ENCODE measurements around the gene CHPF2. TPM values are rescaled to one million over a fixed set of nuclear protein-coding genes. Genes with fewer than 3 reads are reported as not detected.

CHPF2 gene
- total and polyA plus RNA-seq, 11 donors, result 11.4 to 31.9 (median 18.3) TPM

GRCh38 chr7:151191544-151191943, 40.7 kb upstream of the CHPF2 start:
- intact Hi-C loops (cut with DNase I), result no loop called here
- DNase-seq, result no peak
- no peak for TF ChIP-seq CTCF (IDR thresholded peaks at IDR 0.05)
- TF ChIP-seq POLR2A (IDR thresholded peaks at IDR 0.05), result no peak
- WGBS, 4 donors, result 73 to 86% (median 80%) methylated on average over 8 to 12 of the region's 12 CpGs
- no peak for ATAC-seq
- H3K27ac ChIP-seq, result no peak overlapping the region
- no peaks in the 10 kb centered on the region for H3K9me3 ChIP-seq
- no peaks in the 10 kb centered on the region for H3K36me3 ChIP-seq
- H3K4me1 ChIP-seq, result peaks cover 0 to 12% (median 0%) of the 10 kb centered on the region in 12 donors
- peaks cover 0 to 10% (median 0%) of the 10 kb centered on the region in 9 donors for H3K27me3 ChIP-seq
- no peak overlapping the region for H3K4me3 ChIP-seq

DNA sequence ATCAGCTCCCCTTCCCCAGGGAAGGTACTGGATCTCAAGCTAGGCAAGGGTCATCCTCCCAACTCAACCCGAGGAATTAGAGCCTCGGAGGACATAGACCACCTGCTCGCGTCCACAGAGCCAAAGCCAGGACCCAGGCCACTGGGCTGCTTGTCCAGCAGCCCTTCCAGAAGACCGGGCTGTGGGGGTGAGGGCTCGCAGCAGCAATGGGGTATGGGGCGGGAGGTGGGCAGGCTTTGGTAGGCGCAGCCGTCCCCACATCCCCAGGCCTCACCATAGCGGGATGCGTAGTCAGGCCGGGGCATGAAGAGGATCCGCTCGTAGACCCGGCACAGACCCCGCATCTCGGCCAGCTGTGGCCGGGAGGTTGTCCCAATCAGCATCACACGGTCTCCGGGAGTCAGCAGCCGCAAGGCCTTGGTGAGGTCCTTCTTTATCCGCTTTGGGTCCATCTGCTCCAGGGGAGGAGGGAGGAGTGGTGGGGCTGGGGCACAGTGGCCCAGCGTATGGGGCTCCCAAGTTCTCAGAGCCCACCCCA, 40.2 kb upstream of the CHPF2 start:
- DNase-seq, result no peak
- H3K27ac ChIP-seq, result no peak overlapping the region
- WGBS, 4 donors, result 95 to 99% (median 97%) methylated on average over 21 to 23 of the region's 23 CpGs
- no peaks in the 10 kb centered on the region for H3K9me3 ChIP-seq
- TF ChIP-seq POLR2A (IDR thresholded peaks at IDR 0.05), result no peak
- no peak for TF ChIP-seq CTCF (IDR thresholded peaks at IDR 0.05)
- no peak overlapping the region for H3K4me3 ChIP-seq
- ATAC-seq, result no peak
- H3K36me3 ChIP-seq, result no peaks in the 10 kb centered on the region
- H3K27me3 ChIP-seq, result peaks cover 0 to 10% (median 0%) of the 10 kb centered on the region in 9 donors
- intact Hi-C loops (cut with DNase I), result no loop called here
- H3K4me1 ChIP-seq, result peaks cover 0 to 8% (median 0%) of the 10 kb centered on the region in 12 donors

DNA sequence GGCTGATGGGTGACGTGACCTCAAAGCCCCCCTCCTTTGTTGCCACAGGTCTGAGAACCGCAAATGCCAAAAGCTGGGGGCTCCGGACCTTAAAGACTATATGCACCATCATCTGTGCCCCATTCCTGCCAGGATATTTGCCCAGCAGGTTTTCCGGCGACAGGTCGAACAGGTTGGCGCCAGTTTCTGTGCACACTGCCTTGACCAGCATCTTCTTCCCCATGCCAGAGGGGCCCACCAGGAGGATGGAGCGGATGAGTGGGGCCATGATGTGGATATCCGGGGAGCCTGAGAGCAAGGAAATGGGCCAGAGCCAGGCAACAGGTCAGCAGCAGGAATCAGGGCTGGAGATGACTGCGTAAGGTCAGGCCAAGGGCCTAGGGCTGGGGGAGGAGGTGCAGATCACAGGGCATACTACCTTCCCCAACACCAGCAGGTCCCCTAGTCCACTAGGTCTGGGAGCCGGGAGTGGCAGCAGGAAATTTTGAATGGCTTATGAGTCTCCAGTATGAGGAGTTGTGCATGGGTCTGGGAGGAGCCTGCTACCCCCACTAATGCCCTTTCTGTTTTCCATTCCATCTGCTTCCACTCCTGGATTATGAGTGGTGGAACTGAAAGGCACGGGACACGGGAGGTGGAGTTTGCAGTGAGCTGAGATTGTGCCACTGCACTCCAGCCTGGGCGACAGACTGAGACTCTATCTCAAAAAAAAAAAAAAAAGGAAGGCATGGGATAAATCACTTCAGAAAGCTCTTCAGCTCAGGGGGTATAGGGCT, 38.9 kb upstream of the CHPF2 start:
- H3K27ac ChIP-seq, result no peak overlapping the region
- intact Hi-C loops (cut with DNase I), result no loop called here
- no peaks in the 10 kb centered on the region for H3K36me3 ChIP-seq
- peaks cover 0 to 10% (median 0%) of the 10 kb centered on the region in 9 donors for H3K27me3 ChIP-seq
- ATAC-seq, result no peak
- H3K9me3 ChIP-seq, result no peaks in the 10 kb centered on the region
- 84 to 95% (median 91%) methylated on average over 14 of the region's 14 CpGs for WGBS, 4 donors
- H3K4me1 ChIP-seq, result peaks cover 0 to 1% (median 0%) of the 10 kb centered on the region in 12 donors
- DNase-seq, result no peak
- H3K4me3 ChIP-seq, result no peak overlapping the region
- no peak for TF ChIP-seq CTCF (IDR thresholded peaks at IDR 0.05)
- TF ChIP-seq POLR2A (IDR thresholded peaks at IDR 0.05), result no peak

DNA sequence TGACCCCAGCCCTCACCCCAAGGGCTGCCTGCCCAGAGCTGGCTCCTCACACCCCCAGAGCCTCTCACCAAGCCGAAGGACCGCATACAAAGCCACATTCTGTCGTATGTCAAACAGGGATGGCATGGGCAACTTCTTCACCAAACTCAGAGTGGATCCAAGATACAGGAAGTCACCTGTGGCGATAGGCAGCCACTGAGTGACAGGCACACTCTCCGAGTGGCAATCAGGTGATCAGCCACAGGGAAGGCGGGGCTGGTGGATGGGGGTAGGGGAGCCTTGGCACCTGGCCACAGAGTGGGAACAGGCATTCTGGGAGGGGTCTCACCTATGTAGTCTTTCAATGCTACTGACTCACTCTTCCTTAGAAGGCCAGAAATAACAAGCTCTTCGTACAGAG, 38.1 kb upstream of the CHPF2 start:
- Histone ChIP-seq H3K4me3 (no peak overlapping the region), H3K9me3 (no peaks in the 10 kb centered on the region), H3K36me3 (no peaks in the 10 kb centered on the region), H3K27ac (no peak overlapping the region), H3K4me1 (no peaks in the 10 kb centered on the region), H3K27me3 (peaks cover 0 to 10% (median 0%) of the 10 kb centered on the region in 9 donors)
- TF ChIP-seq CTCF (IDR thresholded peaks at IDR 0.05), result no peak
- TF ChIP-seq POLR2A (IDR thresholded peaks at IDR 0.05), result no peak
- DNase-seq, result no peak
- intact Hi-C loops (cut with DNase I), result no loop called here
- WGBS, 4 donors, result 85 to 88% (median 85%) methylated on average over 4 to 7 of the region's 7 CpGs
- no peak for ATAC-seq
